ENCODE results near the gene NEURL1.

Gene NEURL1

GRCh38 chr10:103493362-103493915, at the start of gene NEURL1:
Gene NEURL1, plus strand, starts transcription at chr10:103493705. Its CDS starts 683 bp downstream, at chr10:103494388.
- DNase-seq (ENCODE audit: low read depth, low spot score), result no peak

- no peak for DNase-seq (ENCODE audit: low read depth, low spot score)
These were observed 49.0 kb upstream of the NEURL1 start for GRCh38 chr10:103444478-103444877.

- DNase-seq (ENCODE audit: low read depth, low spot score), result no peak
These were observed 48.1 kb upstream of the NEURL1 start for GRCh38 chr10:103445366-103445765.

GRCh38 chr10:103445767-103446567, 47.5 kb upstream of the NEURL1 start:
- DNase-seq (ENCODE audit: low read depth, low spot score), result no peak

GRCh38 chr10:103447187-103447586, 46.3 kb upstream of the NEURL1 start:
- no peak for DNase-seq (ENCODE audit: low read depth, low spot score)

GRCh38 chr10:103448746-103449145, 44.8 kb upstream of the NEURL1 start:
- no peak for DNase-seq (ENCODE audit: low read depth, low spot score)

- no peak for DNase-seq (ENCODE audit: low read depth, low spot score)
These were observed 44.0 kb upstream of the NEURL1 start for GRCh38 chr10:103449208-103450144.

GRCh38 chr10:103450201-103450695, 43.3 kb upstream of the NEURL1 start:
- DNase-seq (ENCODE audit: low read depth, low spot score), result no peak

GRCh38 chr10:103451091-103451813, 42.3 kb upstream of the NEURL1 start:
- no peak for DNase-seq (ENCODE audit: low read depth, low spot score)

GRCh38 chr10:103451831-103452505, 41.5 kb upstream of the NEURL1 start, which contains the start of gene CALHM2:
Gene CALHM2, minus strand, starts transcription at chr10:103452370. Its CDS starts 2,429 bp downstream, at chr10:103449941.
- no peak for DNase-seq (ENCODE audit: low read depth, low spot score)

GRCh38 chr10:103452506-103453230, 40.8 kb upstream of the NEURL1 start:
- no peak for DNase-seq (ENCODE audit: low read depth, low spot score)

GRCh38 chr10:103454026-103454425, 39.5 kb upstream of the NEURL1 start:
- DNase-seq (ENCODE audit: low read depth, low spot score), result no peak

- no peak for DNase-seq (ENCODE audit: low read depth, low spot score)
These were observed 38.3 kb upstream of the NEURL1 start for GRCh38 chr10:103455235-103455634.

- DNase-seq (ENCODE audit: low read depth, low spot score), result no peak
These were observed 37.3 kb upstream of the NEURL1 start for GRCh38 chr10:103456074-103456660.

GRCh38 chr10:103457176-103457712, 36.3 kb upstream of the NEURL1 start:
- no peak for DNase-seq (ENCODE audit: low read depth, low spot score)

- DNase-seq (ENCODE audit: low read depth, low spot score), result no peak
These were observed 35.5 kb upstream of the NEURL1 start for GRCh38 chr10:103457896-103458583.

GRCh38 chr10:103458720-103459119, 34.8 kb upstream of the NEURL1 start, which contains the start of gene CALHM1:
Gene CALHM1, minus strand, starts transcription at chr10:103458900. Its CDS starts 149 bp downstream, at chr10:103458751.
- no peak for DNase-seq (ENCODE audit: low read depth, low spot score)

- DNase-seq (ENCODE audit: low read depth, low spot score), result no peak
These were observed 33.9 kb upstream of the NEURL1 start for GRCh38 chr10:103459615-103460014.

- no peak for DNase-seq (ENCODE audit: low read depth, low spot score)
These were observed 30.0 kb upstream of the NEURL1 start for GRCh38 chr10:103463499-103463898.
